GM18909 (cell line): Measurements from ENCODE around the gene PDHA1.
A peak's percentile ranks its signal among the peaks of the same experiment; 100 is the strongest.

ENCODE experiments used
- ATAC-seq: cut with Tn5 transposase; IDR thresholded peaks from one replicate; pipeline ENCODE4 v1.9.1; 2021; ENCODE audit warnings: mild to moderate bottlenecking; ENCODE audit not compliant: unreplicated experiment, poor library complexity

Gene PDHA1

DNA sequence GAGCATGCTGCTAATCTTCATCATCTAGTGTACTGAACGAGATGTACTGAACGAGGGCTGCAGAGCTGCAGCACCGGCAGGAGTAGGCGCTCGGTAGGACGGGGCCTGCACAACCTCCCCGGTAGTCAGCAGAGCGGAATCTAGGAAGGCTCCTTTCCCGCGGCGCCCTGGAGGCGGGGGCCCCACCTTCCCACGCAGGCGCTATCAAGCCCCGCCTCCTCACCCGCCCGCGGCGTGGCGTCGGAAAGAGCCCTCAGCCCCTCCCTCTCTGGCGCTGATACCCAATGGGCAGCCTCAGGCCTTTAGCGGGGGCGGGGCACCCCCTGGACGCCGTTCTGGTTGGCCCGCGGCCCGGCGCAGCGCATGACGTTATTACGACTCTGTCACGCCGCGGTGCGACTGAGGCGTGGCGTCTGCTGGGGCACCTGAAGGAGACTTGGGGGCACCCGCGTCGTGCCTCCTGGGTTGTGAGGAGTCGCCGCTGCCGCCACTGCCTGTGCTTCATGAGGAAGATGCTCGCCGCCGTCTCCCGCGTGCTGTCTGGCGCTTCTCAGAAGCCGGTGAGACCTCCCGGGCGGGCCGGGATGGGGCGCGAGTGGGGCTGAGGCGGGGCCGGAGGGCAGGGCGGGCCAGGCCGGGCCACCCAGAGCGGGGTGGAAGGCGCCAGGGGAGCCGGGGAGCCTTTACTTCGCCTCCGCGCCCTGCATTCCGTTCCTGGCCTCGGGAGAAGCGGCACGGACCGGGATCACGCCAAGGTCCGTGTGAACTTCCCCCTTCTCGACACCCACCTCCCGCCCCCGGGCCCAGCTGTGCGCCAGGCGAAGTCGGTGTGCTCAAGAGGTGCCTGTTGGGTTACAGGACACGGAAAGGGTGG, at the start of gene PDHA1:
PDHA1 (plus strand) TSS at position 393 of the 874 bp plus-strand sequence; CDS start at position 504, 111 bp downstream.
- ATAC-seq = peak; percentile 98

DNA sequence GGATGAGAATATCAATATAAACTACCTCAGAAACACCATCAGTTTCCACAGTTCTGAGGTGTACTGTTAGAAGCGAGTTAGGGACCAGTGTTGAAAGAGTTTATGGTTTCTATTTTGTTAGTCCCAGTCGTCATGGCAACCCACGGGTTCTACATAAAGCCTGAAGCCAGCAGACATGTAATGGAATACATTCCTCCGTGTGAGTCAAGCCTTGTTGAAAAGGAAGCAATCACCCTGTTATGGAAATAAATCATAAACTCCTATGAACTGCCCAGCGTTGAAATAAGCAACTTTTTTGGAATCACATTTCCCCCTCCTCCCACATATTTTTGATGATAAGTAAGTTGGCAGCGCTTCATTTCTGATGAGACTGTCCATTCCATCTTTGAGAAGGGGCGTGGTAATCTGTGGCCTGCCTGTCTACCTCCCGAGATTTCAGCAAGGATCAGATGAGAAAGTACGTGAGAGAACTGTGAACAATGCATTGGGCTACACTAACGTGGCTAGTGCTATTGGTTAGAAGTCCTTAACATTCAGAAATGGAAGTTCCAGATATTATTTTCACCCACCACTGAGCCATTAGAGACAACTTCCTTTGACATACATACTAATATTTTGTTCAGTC, 40.4 kb upstream of the PDHA1 start:
- ATAC-seq = no peak

DNA sequence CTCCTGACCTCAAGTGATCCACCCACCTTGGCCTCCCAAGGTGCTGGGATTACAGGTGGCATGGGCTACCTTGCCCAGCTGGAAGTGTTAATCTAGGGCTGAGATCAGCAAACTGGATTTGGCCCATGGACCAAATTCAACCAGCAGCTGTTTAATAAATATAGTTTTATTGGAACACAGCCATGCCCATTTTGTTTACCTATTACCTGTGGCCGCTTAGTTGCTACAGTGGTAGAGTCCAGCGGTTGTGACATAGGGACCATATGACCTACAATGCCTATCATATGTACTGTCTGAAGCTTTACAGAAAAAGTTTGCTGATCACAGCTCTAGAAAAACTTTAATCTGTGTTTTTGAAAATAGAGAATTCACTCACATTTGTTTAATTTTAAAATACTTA, 17.2 kb upstream of the PDHA1 start:
- no peak for ATAC-seq

GRCh38 chrX:19331831-19332230, 11.9 kb upstream of the PDHA1 start:
- no peak for ATAC-seq

GRCh38 chrX:19332983-19333382, 10.7 kb upstream of the PDHA1 start:
- no peak for ATAC-seq

- no peak for ATAC-seq
Observed at GRCh38 chrX:19334945-19335626, 8.6 kb upstream of the PDHA1 start.

DNA sequence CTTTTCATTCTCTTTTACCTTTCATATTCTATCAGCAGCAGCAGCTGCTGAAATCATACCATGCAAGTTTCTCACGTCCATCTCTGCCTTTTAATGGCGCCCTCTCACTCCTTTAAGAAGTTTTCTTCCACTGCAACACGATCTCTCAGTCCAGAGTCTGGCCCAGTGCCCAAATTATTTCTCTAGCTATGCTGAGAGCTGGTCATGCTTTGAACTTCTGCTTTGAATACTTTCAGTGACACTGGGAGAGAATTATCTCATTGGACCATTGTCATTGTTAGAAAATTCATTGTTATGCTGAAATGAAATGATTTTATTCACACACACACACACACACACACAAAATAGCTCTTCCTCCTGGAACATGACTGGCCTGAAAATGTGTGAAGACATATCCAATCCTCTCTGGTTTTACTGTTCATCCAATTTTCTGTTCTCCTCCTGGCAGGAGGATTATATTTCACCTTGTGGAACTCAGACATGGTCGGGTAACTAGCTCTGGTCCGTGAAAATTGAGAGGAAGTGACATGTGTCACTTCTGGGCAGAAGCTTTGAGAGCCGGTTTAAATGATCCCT, 1.3 kb upstream of the PDHA1 start:
- no peak for ATAC-seq

GRCh38 chrX:19343085-19343534, 617 bp upstream of the PDHA1 start:
- no peak for ATAC-seq

- no peak for ATAC-seq
Observed at GRCh38 chrX:19344661-19345060, 934 bp downstream of the PDHA1 start.

- no peak for ATAC-seq
Observed at GRCh38 chrX:19347916-19348315, 4.2 kb downstream of the PDHA1 start.

GRCh38 chrX:19349264-19349663, 5.5 kb downstream of the PDHA1 start:
- ATAC-seq = no peak

DNA sequence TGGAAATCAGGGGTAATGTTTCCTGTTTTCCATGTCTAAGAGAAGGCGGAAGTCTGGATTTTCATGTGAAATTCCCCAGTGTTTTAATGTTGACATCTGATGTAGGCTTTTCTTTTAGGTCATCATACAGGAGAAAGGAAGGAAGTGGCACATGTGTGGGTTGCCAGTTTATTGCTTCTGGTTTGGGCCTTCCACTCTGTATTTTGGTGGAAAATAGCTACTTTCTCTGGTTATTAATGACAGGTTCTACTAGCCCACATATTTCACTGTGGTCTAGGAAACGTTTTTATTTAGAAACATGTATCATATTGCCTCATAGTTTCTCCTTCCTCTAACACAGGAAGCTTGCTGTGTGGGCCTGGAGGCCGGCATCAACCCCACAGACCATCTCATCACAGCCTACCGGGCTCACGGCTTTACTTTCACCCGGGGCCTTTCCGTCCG, 7.2 kb downstream of the PDHA1 start:
- ATAC-seq = peak; percentile 93

DNA sequence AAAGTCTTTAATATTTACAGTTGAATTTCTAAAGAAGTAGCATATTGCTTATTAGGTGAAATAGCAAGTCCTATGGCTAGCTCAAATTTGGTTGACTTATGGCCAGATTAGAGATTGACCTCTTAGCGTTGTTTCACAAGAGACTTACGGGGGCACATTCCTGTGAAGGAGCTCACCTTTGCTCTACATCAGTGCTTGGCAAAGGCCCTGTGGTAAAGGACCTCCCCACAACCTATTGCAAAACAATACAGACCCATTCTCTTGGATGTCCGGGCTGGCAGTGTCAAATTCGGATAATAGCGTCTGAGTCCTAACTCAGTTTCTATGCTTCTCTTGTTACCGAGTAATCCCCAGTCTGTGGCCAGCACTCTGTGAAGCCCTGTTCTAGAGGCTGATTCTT, 10.9 kb downstream of the PDHA1 start:
- ATAC-seq = no peak

- no peak for ATAC-seq
Observed at GRCh38 chrX:19358521-19358920, 14.8 kb downstream of the PDHA1 start.

- ATAC-seq = no peak
Observed at GRCh38 chrX:19360903-19361302, 17.2 kb downstream of the PDHA1 start.

DNA sequence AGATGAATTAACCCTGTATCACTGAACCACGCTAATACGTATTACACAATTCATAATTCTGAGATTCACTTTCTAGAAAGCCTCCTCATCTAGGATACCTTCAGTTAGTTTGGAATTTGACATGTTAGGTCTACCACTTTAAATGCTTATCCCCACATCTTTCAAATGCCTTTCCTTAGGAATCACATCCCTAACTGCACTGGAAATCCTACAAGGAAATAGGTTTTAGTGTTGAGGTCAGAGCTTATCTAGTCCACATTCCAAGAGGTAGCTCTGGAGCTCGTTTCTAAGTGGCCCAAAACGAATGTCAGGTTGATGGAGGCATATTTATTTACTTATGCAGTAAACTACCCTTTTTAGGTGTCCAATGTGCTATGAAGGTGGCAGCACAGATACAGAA, 18.0 kb downstream of the PDHA1 start:
- ATAC-seq = no peak

- no peak for ATAC-seq
Observed at GRCh38 chrX:19368576-19368975, 24.8 kb downstream of the PDHA1 start.

DNA sequence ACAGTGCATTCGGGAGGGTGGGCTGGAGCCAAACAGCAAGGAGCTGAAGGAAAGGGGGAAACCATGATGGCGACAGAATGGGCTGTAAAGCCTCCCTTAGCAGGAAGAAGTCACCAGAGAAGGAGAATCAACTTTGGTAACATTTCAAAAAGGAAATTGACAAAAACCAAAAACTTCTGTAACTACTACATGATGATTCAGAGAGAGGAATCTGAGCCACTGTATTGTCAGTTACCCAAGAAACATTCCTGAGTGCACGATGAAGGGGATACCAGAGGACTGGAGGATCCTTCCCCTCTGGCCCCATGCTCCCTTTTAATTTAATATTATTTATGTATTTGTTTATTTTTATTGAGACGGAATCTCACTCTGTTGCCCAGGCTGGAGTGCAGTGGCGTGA, 26.3 kb downstream of the PDHA1 start:
- no peak for ATAC-seq

GRCh38 chrX:19372170-19372546, 28.4 kb downstream of the PDHA1 start:
- peak; percentile 78 for ATAC-seq

DNA sequence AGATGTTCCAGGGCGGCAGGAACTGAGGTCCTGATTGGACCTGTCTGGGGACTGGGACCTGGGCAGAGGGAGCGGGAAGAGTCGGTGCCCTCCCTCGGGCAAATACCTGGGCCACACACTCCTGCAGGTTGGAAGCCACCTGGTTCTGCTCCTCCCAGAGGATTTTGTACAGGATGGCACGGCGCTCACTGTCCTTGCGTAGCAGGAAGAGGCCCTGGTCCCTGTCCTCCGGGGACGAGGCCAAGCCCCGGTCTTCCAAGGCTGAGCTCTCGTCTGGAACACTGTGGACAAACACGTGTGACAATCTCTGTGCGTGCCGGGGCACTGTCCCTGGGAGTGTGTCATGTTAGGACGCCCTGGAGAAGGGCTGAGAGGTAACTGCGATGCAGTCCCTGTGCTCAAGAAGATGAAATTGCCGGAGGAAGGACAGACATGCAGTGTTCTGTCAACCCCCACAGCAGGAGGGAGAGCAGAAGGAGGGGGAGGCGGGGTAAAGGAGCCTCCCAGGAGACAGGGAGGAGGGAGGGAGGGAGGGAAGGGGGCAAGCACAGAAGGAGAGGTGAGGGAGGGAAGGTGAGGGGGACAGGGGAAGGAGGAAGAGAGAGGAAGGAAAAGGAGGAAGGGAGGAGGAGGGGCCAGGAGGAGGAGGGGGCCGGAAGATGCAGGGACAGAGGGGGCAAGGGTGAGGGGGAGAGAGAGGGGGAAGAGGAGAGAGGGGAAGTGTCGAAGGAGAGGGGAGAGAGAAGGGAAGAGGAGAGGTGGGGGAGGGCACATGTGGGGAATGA, 29.0 kb downstream of the PDHA1 start:
- peak; percentile 29 for ATAC-seq
